Neural crest cell (in vitro differentiated cells): ENCODE measurements around the gene WNT3. TPM values are rescaled to one million over a fixed set of nuclear protein-coding genes. Genes with fewer than 3 reads are reported as not detected.

Experiments used
- DNase-seq: peaks from one replicate; pipeline ENCODE4 v3.0.0; 2021; ENCODE audit warnings: low read depth, mixed read lengths, low spot score
- H3K27ac Mint-ChIP-seq: one replicate; pipeline ENCODE4 v1.8.0; 2021; ENCODE audit warnings: mild to moderate bottlenecking, mixed read lengths; ENCODE audit not compliant: unreplicated experiment
- H3K27me3 Mint-ChIP-seq: 2 replicates; pipeline ENCODE4 v1.8.0; 2021; ENCODE audit warnings: low read depth, mild to moderate bottlenecking, mixed read lengths
- H3K36me3 Mint-ChIP-seq: 2 replicates; pipeline ENCODE4 v1.8.0; 2021; ENCODE audit warnings: low read depth, mild to moderate bottlenecking, mixed read lengths
- H3K4me1 Mint-ChIP-seq: 2 replicates; pipeline ENCODE4 v1.8.0; 2021; ENCODE audit warnings: mixed read lengths
- H3K4me3 Mint-ChIP-seq: one replicate; pipeline ENCODE4 v1.8.0; 2021; ENCODE audit warnings: mild to moderate bottlenecking, mixed read lengths
- H3K9me3 Mint-ChIP-seq: 2 replicates; pipeline ENCODE4 v1.8.0; 2021; ENCODE audit warnings: mixed read lengths
- total RNA-seq: library from RNA; stranded (reverse); gene quantifications from 2 replicates; pipeline ENCODE4 v1.2.1, GENCODE V29; 2021
- TF ChIP-seq, protein P1 (sequence below): fragments of 200-600 bp; sonication (generic); conservative IDR thresholded peaks from 2 replicates; pipeline ENCODE4 v1.5.0; 2021; ENCODE audit warnings: antibody characterized with exemption, mild to moderate bottlenecking

WNT3 gene
- total RNA-seq, 1 donor from 2014 or later, result 9.3 TPM

DNA sequence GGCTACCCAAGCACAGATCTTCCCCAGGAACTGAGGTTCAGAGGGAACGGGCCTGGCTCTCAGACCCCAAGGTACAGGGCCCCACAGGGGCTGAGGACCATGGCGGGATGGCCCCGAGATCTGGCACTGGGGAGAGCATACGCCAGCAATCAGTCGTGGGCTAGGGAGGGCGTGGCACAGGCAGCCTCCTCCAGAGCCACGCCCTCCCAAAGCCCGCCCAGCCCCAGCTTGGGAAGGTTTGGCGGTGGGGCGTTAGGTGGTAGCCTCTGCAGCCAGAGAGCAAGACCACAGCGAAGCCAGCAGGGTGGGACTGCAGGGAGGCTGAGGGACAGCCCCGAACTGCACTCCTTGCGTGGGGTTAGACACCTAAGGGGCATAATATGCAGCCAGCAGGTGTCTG lies 44.5 kb upstream of the WNT3 start:
- TF ChIP-seq, protein P1, sequence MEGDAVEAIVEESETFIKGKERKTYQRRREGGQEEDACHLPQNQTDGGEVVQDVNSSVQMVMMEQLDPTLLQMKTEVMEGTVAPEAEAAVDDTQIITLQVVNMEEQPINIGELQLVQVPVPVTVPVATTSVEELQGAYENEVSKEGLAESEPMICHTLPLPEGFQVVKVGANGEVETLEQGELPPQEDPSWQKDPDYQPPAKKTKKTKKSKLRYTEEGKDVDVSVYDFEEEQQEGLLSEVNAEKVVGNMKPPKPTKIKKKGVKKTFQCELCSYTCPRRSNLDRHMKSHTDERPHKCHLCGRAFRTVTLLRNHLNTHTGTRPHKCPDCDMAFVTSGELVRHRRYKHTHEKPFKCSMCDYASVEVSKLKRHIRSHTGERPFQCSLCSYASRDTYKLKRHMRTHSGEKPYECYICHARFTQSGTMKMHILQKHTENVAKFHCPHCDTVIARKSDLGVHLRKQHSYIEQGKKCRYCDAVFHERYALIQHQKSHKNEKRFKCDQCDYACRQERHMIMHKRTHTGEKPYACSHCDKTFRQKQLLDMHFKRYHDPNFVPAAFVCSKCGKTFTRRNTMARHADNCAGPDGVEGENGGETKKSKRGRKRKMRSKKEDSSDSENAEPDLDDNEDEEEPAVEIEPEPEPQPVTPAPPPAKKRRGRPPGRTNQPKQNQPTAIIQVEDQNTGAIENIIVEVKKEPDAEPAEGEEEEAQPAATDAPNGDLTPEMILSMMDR, result no peak
- Mint-ChIP-seq H3K9me3 (no peaks in the 10 kb centered on the region), H3K4me1 (peaks cover 5% of the 10 kb centered on the region), H3K27me3 (peaks cover 10% of the 10 kb centered on the region), H3K4me3 (no peak overlapping the region), H3K36me3 (no peaks in the 10 kb centered on the region), H3K27ac (no peak overlapping the region)
- DNase-seq, result no peak

DNA sequence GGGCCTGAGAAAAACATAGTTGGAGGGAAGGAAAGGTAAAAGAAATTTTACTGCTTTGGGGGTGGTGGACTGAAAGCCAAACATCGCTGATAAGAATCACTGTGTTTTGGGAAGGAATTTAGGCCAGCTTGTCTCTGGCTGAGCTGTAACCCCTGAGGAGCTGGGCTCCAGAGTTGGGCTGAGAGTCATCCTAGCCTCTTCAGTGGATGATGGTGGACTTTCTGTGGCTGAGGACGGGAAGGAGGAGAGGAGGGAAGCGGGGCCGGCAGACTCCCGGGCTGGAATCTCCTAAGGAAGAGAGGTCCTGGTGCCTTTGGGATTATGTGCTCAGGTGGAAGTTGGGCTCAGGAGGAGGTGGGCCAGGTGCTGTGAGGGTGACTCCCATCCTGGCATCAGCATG lies 41.5 kb upstream of the WNT3 start:
- TF ChIP-seq, protein P1, result no peak
- DNase-seq, result no peak
- Mint-ChIP-seq H3K9me3 (no peaks in the 10 kb centered on the region), H3K36me3 (no peaks in the 10 kb centered on the region), H3K4me3 (no peak overlapping the region), H3K27me3 (peaks cover 28% of the 10 kb centered on the region), H3K4me1 (peaks cover 7% of the 10 kb centered on the region), H3K27ac (no peak overlapping the region)

DNA sequence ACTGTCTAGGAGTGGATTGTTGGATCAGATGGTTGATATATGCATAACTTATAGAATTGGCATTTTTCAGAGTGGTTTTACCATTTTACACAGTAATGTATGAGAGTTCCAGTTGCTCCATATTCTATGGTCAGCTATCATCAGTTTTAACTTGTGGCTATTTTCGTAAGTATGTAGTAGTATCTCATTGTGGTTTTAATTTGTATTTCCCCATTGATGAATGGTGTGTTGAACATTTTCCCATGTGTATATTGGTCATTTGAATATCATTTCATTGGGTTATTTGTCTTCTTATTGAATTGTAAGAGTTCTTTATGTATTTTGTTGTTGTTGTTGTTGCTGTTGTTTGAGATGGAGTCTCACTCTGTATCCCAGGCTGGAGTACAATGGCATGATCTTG lies 39.1 kb upstream of the WNT3 start:
- H3K36me3 Mint-ChIP-seq, result no peaks in the 10 kb centered on the region
- H3K4me3 Mint-ChIP-seq, result no peak overlapping the region
- DNase-seq, result no peak
- H3K9me3 Mint-ChIP-seq, result no peaks in the 10 kb centered on the region
- no peak overlapping the region for H3K27ac Mint-ChIP-seq
- H3K4me1 Mint-ChIP-seq, result peaks cover 4% of the 10 kb centered on the region
- TF ChIP-seq, protein P1, result no peak
- H3K27me3 Mint-ChIP-seq, result peaks cover 45% of the 10 kb centered on the region

DNA sequence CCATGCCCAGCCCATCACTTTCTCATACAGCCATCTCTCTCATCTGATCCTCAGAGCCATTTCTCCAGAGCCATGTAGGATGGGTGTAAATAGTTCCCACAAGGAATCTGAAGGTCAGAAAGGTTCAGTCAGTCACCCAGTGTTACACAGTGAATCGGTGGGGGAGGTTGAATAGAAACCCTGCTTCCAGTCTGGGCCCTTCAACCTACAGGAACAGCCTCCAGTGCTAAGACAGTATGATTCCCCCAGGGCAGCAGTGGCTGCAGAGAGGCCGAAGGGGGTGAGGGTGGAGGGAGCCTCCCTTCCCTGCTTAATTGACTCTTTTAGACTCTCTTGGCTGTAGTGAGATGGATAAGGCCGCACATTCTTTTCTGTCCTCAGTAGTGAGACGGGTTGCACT lies 36.5 kb upstream of the WNT3 start:
- H3K27me3 Mint-ChIP-seq, result peaks cover 68% of the 10 kb centered on the region
- DNase-seq, result no peak
- peaks cover 7% of the 10 kb centered on the region for H3K4me1 Mint-ChIP-seq
- no peak overlapping the region for H3K4me3 Mint-ChIP-seq
- no peak overlapping the region for H3K27ac Mint-ChIP-seq
- TF ChIP-seq, protein P1, result no peak
- H3K9me3 Mint-ChIP-seq, result no peaks in the 10 kb centered on the region
- no peaks in the 10 kb centered on the region for H3K36me3 Mint-ChIP-seq

DNA sequence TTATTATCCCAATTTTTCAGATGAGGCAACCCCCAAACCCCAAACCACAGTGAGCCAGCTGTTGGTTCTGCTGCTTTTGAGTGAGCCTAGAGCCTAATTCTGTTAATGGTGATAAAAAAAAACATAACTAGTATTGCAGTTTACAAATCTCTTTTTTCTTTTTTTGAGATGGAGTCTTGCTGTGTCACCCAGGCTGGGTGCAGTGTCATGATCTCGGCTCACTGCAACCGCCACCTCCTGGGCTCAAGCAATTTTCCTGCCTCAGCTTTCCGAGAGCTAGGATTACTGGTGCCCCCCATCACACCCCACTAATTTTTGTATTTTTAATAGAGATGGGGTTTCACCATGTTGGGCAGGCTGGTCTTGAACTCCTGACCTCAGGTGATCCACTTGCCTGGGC lies 36.0 kb upstream of the WNT3 start:
- no peaks in the 10 kb centered on the region for H3K9me3 Mint-ChIP-seq
- H3K36me3 Mint-ChIP-seq, result no peaks in the 10 kb centered on the region
- H3K4me3 Mint-ChIP-seq, result no peak overlapping the region
- TF ChIP-seq, protein P1, result no peak
- H3K27ac Mint-ChIP-seq, result no peak overlapping the region
- peaks cover 7% of the 10 kb centered on the region for H3K4me1 Mint-ChIP-seq
- DNase-seq, result no peak
- peaks cover 73% of the 10 kb centered on the region for H3K27me3 Mint-ChIP-seq
